Measurements from ENCODE around the gene GDF9. TPM values are rescaled to one million over a fixed set of nuclear protein-coding genes. Genes with fewer than 3 reads are reported as not detected.

The GDF9 gene
- total and polyA plus RNA-seq, 4 donors, result 0.14 to 0.37 (median 0.26) TPM

GRCh38 chr5:132840313-132840712 lies 26.0 kb downstream of the GDF9 start:
- ATAC-seq (ENCODE audit: insufficient read depth, low FRiP score), result no peak
- H3K27ac ChIP-seq (ENCODE audit: low read depth in 1 of 2, low read length in 1 of 2), result peak overlapping the region in 1 of 2 donors; percentile 87
- 70 to 73% methylated on average over 3 of the region's 3 CpGs for WGBS, 2 donors

GRCh38 chr5:132839426-132840301 lies 26.6 kb downstream of the GDF9 start:
- no peak overlapping the region for H3K9ac ChIP-seq (ENCODE audit: insufficient read depth in 1 of 2, low read length in 2 of 2)
- no peaks in the 10 kb centered on the region for H3K27me3 ChIP-seq (ENCODE audit: control insufficient read depth in 3 of 3, insufficient read depth in 3 of 3, low read length in 2 of 3)
- H3K36me3 ChIP-seq (ENCODE audit: control insufficient read depth in 4 of 4, insufficient read depth in 4 of 4, low read length in 4 of 4), result no peaks in the 10 kb centered on the region
- H3K9me3 ChIP-seq (ENCODE audit: control insufficient read depth in 4 of 4, insufficient read depth in 3 of 4, low read length in 3 of 4), result no peaks in the 10 kb centered on the region
- peak overlapping the region in 1 of 2 donors; percentile 89 for H3K27ac ChIP-seq (ENCODE audit: low read depth in 1 of 2, low read length in 1 of 2)
- DNase-seq (peak in 1 of 3 donors; percentile 43), ATAC-seq (ENCODE audit: insufficient read depth, low FRiP score) (no peak)
- peaks cover 0 to 9% (median 0%) of the 10 kb centered on the region in 5 donors for H3K4me1 ChIP-seq (ENCODE audit: control insufficient read depth in 5 of 5, insufficient read depth in 5 of 5, low read length in 5 of 5)
- 64 to 71% methylated on average over 8 of the region's 8 CpGs for WGBS, 2 donors
- no peak overlapping the region for H3K4me3 ChIP-seq
- TF ChIP-seq, protein P1, sequence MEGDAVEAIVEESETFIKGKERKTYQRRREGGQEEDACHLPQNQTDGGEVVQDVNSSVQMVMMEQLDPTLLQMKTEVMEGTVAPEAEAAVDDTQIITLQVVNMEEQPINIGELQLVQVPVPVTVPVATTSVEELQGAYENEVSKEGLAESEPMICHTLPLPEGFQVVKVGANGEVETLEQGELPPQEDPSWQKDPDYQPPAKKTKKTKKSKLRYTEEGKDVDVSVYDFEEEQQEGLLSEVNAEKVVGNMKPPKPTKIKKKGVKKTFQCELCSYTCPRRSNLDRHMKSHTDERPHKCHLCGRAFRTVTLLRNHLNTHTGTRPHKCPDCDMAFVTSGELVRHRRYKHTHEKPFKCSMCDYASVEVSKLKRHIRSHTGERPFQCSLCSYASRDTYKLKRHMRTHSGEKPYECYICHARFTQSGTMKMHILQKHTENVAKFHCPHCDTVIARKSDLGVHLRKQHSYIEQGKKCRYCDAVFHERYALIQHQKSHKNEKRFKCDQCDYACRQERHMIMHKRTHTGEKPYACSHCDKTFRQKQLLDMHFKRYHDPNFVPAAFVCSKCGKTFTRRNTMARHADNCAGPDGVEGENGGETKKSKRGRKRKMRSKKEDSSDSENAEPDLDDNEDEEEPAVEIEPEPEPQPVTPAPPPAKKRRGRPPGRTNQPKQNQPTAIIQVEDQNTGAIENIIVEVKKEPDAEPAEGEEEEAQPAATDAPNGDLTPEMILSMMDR (IDR thresholded peaks at IDR 0.05; ENCODE audit: control extremely low read depth, extremely low read depth), result no peak

More at GRCh38 chr5:132840313-132840712, 26.0 kb downstream of the GDF9 start:
- no peaks in the 10 kb centered on the region for H3K27me3 ChIP-seq (ENCODE audit: control insufficient read depth in 3 of 3, insufficient read depth in 3 of 3, low read length in 2 of 3)
- no peaks in the 10 kb centered on the region for H3K36me3 ChIP-seq (ENCODE audit: control insufficient read depth in 4 of 4, insufficient read depth in 4 of 4, low read length in 4 of 4)
- no peak overlapping the region for H3K9ac ChIP-seq (ENCODE audit: insufficient read depth in 1 of 2, low read length in 2 of 2)
- TF ChIP-seq, protein P1 (IDR thresholded peaks at IDR 0.05; ENCODE audit: control extremely low read depth, extremely low read depth), result no peak
- DNase-seq, result no peak
- H3K9me3 ChIP-seq (ENCODE audit: control insufficient read depth in 4 of 4, insufficient read depth in 3 of 4, low read length in 3 of 4), result no peaks in the 10 kb centered on the region
- H3K4me3 ChIP-seq, result no peak overlapping the region
- H3K4me1 ChIP-seq (ENCODE audit: control insufficient read depth in 5 of 5, insufficient read depth in 5 of 5, low read length in 5 of 5), result peaks cover 0 to 9% (median 0%) of the 10 kb centered on the region in 5 donors

DNA sequence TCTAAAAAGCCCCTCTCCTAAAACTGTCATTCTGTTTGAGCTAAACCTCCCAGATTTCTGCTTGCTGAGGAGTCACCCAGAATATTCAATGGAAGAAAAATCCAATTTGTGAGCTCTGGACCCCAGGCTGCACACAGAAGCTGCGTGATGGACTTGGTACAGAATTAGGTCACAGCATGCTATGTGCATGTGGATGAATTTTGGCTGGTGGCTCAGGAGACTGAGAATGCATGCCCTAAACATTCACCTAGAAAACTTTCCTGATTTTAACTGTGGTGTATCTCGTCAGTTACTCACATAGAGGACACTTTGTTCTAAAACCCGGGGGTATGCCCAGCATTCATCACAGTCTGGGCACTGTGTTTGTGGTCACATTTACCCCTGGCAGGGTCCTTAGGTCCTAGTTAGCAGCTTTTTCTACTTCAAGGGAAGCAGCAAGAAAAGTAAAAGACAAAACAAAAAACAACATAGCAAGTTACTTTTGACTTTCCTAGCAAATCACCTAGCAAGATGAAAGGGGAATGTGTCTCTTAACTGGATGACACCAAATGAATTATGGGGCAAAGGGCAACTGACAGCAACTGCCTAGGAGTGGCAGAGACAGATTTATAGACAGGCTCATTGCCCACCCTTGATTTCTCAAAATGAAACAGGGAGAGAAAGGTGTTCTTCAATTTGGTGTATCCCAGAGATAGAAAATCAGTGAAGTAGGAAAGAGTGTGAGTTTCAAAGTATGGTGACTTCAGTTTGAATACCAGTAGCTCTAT lies 27.6 kb downstream of the GDF9 start:
- H3K4me3 ChIP-seq, result no peak overlapping the region
- no peaks in the 10 kb centered on the region for H3K36me3 ChIP-seq (ENCODE audit: control insufficient read depth in 4 of 4, insufficient read depth in 4 of 4, low read length in 4 of 4)
- peaks cover 0 to 9% (median 0%) of the 10 kb centered on the region in 5 donors for H3K4me1 ChIP-seq (ENCODE audit: control insufficient read depth in 5 of 5, insufficient read depth in 5 of 5, low read length in 5 of 5)
- TF ChIP-seq, protein P1 (IDR thresholded peaks at IDR 0.05; ENCODE audit: control extremely low read depth, extremely low read depth), result no peak
- no peak overlapping the region for H3K9ac ChIP-seq (ENCODE audit: insufficient read depth in 1 of 2, low read length in 2 of 2)
- DNase-seq (no peak), ATAC-seq (ENCODE audit: insufficient read depth, low FRiP score) (no peak)
- no peak overlapping the region for H3K27ac ChIP-seq (ENCODE audit: low read depth in 1 of 2, low read length in 1 of 2)
- H3K9me3 ChIP-seq (ENCODE audit: control insufficient read depth in 4 of 4, insufficient read depth in 3 of 4, low read length in 3 of 4), result no peaks in the 10 kb centered on the region
- no peaks in the 10 kb centered on the region for H3K27me3 ChIP-seq (ENCODE audit: control insufficient read depth in 3 of 3, insufficient read depth in 3 of 3, low read length in 2 of 3)
- 58 to 84% methylated on average over 3 of the region's 3 CpGs for WGBS, 2 donors

All from lung (tissue), 12 donors.